Kidney epithelial cell (primary cell): ENCODE measurements around the gene WDR48. TPM values are rescaled to one million over a fixed set of nuclear protein-coding genes. Genes with fewer than 3 reads are reported as not detected.

Source experiments
- DNase-seq: peaks from one replicate; pipeline ENCODE4 v3.0.0-alpha.2; 2010; ENCODE audit warnings: low read depth
- H3K27me3 ChIP-seq: 2 replicates; pipeline ENCODE4 v1.6.0; 2011; ENCODE audit warnings: low read length; ENCODE audit not compliant: control insufficient read depth, insufficient read depth
- H3K36me3 ChIP-seq: 2 replicates; pipeline ENCODE4 v1.5.1; 2011; ENCODE audit warnings: low read length; ENCODE audit not compliant: control insufficient read depth, insufficient read depth
- H3K4me3 ChIP-seq: 2 replicates; pipeline ENCODE4 v1.5.1; 2011; ENCODE audit warnings: low read depth, mild to moderate bottlenecking, control low read depth, low read length
- CTCF ChIP-seq: IDR thresholded peaks from 2 replicates; pipeline ENCODE4 v1.5.1; 2011; ENCODE audit warnings: mild to moderate bottlenecking, moderate library complexity, low read length, control low read depth, inconsistent platforms; ENCODE audit not compliant: insufficient read depth, poor library complexity, severe bottlenecking
- total RNA-seq: library from RNA; depleted of rRNA; stranded (reverse); fragments of >200 nt; gene quantifications from 2 replicates; pipeline ENCODE4 v1.2.3, GENCODE V29; 2015

WDR48 gene
- total RNA-seq, 1 donor from 2014 or later, result 33.2 TPM

- H3K27me3 ChIP-seq, result no peaks in the 10 kb centered on the region
- no peak for DNase-seq
- TF ChIP-seq CTCF, result no peak
- no peaks in the 10 kb centered on the region for H3K36me3 ChIP-seq
- H3K4me3 ChIP-seq, result no peak overlapping the region
Observed at GRCh38 chr3:39133822-39134221, 82.0 kb downstream of the WDR48 start.

GRCh38 chr3:39134305-39134704, 82.5 kb downstream of the WDR48 start:
- no peaks in the 10 kb centered on the region for H3K27me3 ChIP-seq
- no peak for TF ChIP-seq CTCF
- no peak for DNase-seq
- no peaks in the 10 kb centered on the region for H3K36me3 ChIP-seq
- no peak overlapping the region for H3K4me3 ChIP-seq

- no peaks in the 10 kb centered on the region for H3K36me3 ChIP-seq
- no peak overlapping the region for H3K4me3 ChIP-seq
- H3K27me3 ChIP-seq, result no peaks in the 10 kb centered on the region
- TF ChIP-seq CTCF, result no peak
- no peak for DNase-seq
Observed at GRCh38 chr3:39135170-39135805, 83.5 kb downstream of the WDR48 start.

GRCh38 chr3:39136533-39137434, 85.0 kb downstream of the WDR48 start:
- no peak for DNase-seq
- H3K4me3 ChIP-seq, result no peak overlapping the region
- TF ChIP-seq CTCF, result no peak
- H3K36me3 ChIP-seq, result no peaks in the 10 kb centered on the region
- H3K27me3 ChIP-seq, result no peaks in the 10 kb centered on the region

GRCh38 chr3:39137435-39137936, 85.7 kb downstream of the WDR48 start:
- Histone ChIP-seq H3K36me3 (peaks cover 2% of the 10 kb centered on the region), H3K27me3 (no peaks in the 10 kb centered on the region), H3K4me3 (no peak overlapping the region)
- TF ChIP-seq CTCF, result no peak
- DNase-seq, result no peak
